NCI-H69 (cell line): ENCODE data around the gene DUSP9.
A peak's percentile ranks its signal among the peaks of the same experiment; 100 is the strongest.
"Not testable (repeated sequence)": the region's sequence is repeated elsewhere in the genome, so short reads cannot be mapped to it uniquely, and the experiment has no call there.

ENCODE experiments used
- DNase-seq: peaks from one replicate; lab custom pipeline; 2025; lab: John Stamatoyannopoulos, UW

Gene DUSP9, protein sequence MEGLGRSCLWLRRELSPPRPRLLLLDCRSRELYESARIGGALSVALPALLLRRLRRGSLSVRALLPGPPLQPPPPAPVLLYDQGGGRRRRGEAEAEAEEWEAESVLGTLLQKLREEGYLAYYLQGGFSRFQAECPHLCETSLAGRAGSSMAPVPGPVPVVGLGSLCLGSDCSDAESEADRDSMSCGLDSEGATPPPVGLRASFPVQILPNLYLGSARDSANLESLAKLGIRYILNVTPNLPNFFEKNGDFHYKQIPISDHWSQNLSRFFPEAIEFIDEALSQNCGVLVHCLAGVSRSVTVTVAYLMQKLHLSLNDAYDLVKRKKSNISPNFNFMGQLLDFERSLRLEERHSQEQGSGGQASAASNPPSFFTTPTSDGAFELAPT

GRCh38 chrX:153646620-153647373, at the start of gene DUSP9:
TSS of gene DUSP9 (plus strand) at chrX:153647203. CDS start at chrX:153647954, 751 bp downstream.
- DNase-seq = peak; percentile 67

GRCh38 chrX:153598541-153599191, 48.3 kb upstream of the DUSP9 start, which contains the start of gene CCNQ:
TSS of gene CCNQ (minus strand) at chrX:153599139. CDS start at chrX:153599073, 66 bp downstream.
- peak; percentile 51 for DNase-seq

GRCh38 chrX:153599192-153600031, 47.6 kb upstream of the DUSP9 start:
- DNase-seq = peak; percentile 92

- peak; percentile 25 for DNase-seq
Measured at GRCh38 chrX:153600032-153600373, 47.0 kb upstream of the DUSP9 start.

DNA sequence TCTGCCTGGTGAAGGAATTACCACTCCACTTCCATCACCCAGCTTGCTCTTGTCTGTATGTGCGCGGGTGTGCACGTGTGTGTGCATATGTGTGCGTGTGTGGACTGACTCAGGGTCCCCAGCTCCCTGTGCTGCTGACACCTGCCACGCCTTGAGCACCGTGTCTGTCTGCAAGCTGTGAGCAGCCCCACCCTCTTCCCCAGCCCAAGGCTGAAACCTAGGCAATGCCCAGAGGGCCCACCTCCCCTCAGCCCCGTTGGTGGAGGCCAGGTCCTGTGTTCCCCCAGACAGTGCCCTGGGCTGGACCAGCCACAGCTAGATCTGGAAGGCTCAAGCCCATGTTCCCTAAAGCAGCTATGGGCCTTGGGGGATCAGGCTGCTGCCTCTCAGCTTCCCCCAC, 46.1 kb upstream of the DUSP9 start:
- DNase-seq = no peak

GRCh38 chrX:153601511-153602110, 45.4 kb upstream of the DUSP9 start:
- DNase-seq = no peak

GRCh38 chrX:153602601-153603000, 44.4 kb upstream of the DUSP9 start:
- no peak for DNase-seq

- no peak for DNase-seq
Measured at GRCh38 chrX:153603131-153603656, 43.8 kb upstream of the DUSP9 start.

- DNase-seq = not testable (repeated sequence)
Measured at GRCh38 chrX:153604666-153605380, 42.2 kb upstream of the DUSP9 start.

DNA sequence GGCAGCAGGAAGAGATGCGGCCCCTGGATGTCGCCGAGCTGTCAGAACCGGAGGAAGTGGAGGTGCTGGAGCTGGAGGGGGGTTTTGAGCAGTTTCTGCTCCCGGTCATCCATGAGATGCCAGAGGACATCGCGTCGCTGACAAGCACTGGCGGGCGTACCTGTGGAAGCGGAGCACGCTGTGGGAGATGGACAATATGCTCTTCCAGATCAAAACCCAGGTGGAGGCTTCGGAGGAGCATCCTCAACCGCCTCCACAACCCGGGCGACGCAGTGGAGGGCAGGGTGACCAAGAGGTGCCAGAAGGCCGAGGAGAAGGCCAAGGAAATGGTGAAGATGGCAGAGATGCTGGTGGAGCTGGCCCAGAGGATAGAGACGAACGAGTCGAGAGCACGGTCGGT, 40.5 kb upstream of the DUSP9 start:
- no peak for DNase-seq

- no peak for DNase-seq
Measured at GRCh38 chrX:153608376-153608775, 38.6 kb upstream of the DUSP9 start.

- DNase-seq = no peak
Measured at GRCh38 chrX:153608806-153609205, 38.2 kb upstream of the DUSP9 start.

GRCh38 chrX:153609917-153610835, 36.8 kb upstream of the DUSP9 start:
- DNase-seq = peak; percentile 80

GRCh38 chrX:153610836-153611213, 36.2 kb upstream of the DUSP9 start:
- no peak for DNase-seq

DNA sequence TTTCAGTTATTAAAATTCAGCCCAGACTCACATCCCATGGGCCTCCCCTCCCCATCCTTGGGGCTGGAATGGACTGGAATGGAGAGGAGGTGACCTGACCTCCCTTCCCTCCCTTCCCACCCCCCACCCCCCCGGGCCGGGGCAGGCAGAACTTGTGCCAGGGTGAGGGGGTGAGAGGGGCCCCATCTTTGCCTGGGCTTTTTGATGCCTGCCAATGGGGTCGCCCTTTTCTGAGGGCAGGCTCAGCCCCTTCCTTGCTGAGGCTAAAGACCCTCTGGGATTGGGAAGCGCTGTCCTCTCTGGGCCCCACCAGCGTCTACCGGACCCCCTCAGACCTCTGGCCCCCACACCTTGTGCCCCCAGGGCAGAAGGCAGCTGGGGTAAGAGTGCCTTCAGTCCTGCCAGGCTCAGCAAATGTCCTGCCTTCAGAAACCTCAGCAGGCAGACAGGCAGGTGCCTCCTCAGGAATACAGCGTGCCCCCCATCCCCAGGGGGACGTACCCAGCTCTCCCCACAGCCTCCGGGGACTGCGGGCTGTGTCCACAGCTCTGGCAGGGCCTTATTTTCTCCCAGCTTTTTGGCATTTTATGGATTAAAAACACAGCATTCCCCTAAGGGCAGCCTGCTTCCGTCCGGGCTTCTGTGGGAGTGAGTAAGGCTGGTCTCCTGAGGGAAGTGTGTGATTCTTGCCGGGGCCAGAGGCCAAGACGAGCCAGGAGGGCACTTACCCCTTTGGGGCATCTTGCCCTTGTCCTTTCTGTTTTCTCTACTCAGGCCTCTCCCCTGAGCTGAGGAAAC, 35.5 kb upstream of the DUSP9 start:
- no peak for DNase-seq

DNA sequence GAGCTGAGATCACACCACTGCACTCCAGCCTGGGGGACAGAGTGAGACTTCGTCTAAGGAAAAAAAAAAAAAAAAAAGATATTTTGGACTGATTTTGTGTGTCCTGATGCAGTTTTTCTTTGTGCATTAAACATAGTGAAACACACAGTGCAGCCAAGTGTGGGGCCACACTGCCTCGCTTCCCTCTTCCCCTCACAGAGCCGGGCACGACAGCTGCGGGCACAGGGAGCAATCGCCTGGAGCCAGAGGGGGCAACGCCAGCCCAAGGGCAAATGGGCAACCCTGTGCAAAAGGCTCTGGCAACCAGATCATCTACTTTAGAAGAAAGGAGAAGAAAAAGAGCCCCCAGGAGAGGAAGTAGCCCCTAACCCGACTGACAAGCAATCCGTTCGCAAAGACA, 34.6 kb upstream of the DUSP9 start:
- no peak for DNase-seq

DNA sequence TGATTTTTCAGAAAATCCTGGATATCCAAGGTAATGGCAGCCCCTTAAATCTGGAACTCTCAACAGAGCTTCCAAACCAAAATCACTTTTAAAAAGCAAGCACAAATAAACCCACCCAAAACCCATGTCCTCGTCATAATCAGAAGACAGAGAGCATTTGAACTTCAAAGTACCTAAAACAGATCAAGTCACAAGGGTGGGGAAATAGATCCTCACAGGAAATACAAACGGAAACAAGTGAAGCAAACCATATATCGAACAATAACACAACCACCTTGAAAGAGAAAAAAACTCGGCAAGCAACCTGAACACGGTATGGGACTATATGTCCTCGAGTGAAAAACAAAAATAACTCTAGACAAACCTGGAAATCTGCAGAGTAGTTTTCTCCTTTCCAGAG, 32.2 kb upstream of the DUSP9 start:
- DNase-seq = no peak

DNA sequence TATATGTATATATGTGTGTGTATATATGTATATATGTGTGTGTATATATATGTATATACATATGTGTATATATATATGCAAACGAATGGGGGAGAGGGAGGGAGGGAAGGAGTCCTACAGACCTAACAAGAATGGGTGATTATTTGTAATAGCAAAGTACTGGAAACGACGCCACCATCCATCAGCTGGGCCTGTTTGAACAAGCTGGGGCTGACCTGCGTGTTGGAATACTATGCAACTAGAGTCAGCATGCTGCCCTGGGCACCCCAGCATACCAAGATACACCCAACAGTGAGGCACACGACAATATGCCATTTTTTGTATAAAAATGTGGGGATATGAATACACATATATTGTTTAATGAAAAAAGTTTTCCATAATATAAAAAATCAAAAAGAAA, 26.4 kb upstream of the DUSP9 start:
- no peak for DNase-seq
